ENCODE measurements around the gene ZNF598.
A peak's percentile ranks its signal among the peaks of the same experiment; 100 is the strongest.

The ZNF598 gene

GRCh38 chr16:1998360-1998835 is 11.2 kb downstream of the ZNF598 start:
- peaks cover 3% of the 10 kb centered on the region for H3K4me1 ChIP-seq (ENCODE audit: low read depth, poor library complexity, severe bottlenecking)
- no peak overlapping the region for H2AFZ ChIP-seq (ENCODE audit: low read depth)
- no peaks in the 10 kb centered on the region for H3K27me3 ChIP-seq (ENCODE audit: insufficient read depth, low read depth)
- no peak for TF ChIP-seq CTCF (conservative IDR thresholded peaks at IDR 0.05; ENCODE audit: low read depth, low read length)
- no peak overlapping the region for H3K4me3 ChIP-seq (IDR thresholded peaks at IDR 0.05; ENCODE audit: insufficient read depth, low read depth, low read length)
- no peak overlapping the region for H3K27ac ChIP-seq
- no peak overlapping the region for H3K4me2 ChIP-seq
- H3K9ac ChIP-seq = no peak overlapping the region
- 0 out of 2 replicates have a peak, but pooled peaks cover 3% of the 10 kb centered on the region for H3K79me2 ChIP-seq (ENCODE audit: insufficient read depth, low read depth)
- H3K36me3 ChIP-seq (ENCODE audit: insufficient read depth) = no peaks in the 10 kb centered on the region
- H4K20me1 ChIP-seq (ENCODE audit: insufficient read depth) = no peaks in the 10 kb centered on the region

GRCh38 chr16:1997494-1998359 is 11.9 kb downstream of the ZNF598 start:
- H3K79me2 ChIP-seq (ENCODE audit: insufficient read depth, low read depth) = no peaks in the 10 kb centered on the region
- no peak overlapping the region for H2AFZ ChIP-seq (ENCODE audit: low read depth)
- no peak overlapping the region for H3K4me3 ChIP-seq (IDR thresholded peaks at IDR 0.05; ENCODE audit: insufficient read depth, low read depth, low read length)
- no peak overlapping the region for H3K27ac ChIP-seq
- no peak for TF ChIP-seq CTCF (conservative IDR thresholded peaks at IDR 0.05; ENCODE audit: low read depth, low read length)
- H3K9ac ChIP-seq = no peak overlapping the region
- H3K4me1 ChIP-seq (ENCODE audit: low read depth, poor library complexity, severe bottlenecking) = peaks cover 5% of the 10 kb centered on the region
- no peaks in the 10 kb centered on the region for H4K20me1 ChIP-seq (ENCODE audit: insufficient read depth)
- no peak overlapping the region for H3K4me2 ChIP-seq
- no peaks in the 10 kb centered on the region for H3K27me3 ChIP-seq (ENCODE audit: insufficient read depth, low read depth)
- no peaks in the 10 kb centered on the region for H3K36me3 ChIP-seq (ENCODE audit: insufficient read depth)

- Histone ChIP-seq H2AFZ (ENCODE audit: low read depth) (no peak overlapping the region), H3K36me3 (ENCODE audit: insufficient read depth) (no peaks in the 10 kb centered on the region), H3K79me2 (ENCODE audit: insufficient read depth, low read depth) (no peaks in the 10 kb centered on the region), H3K4me1 (ENCODE audit: low read depth, poor library complexity, severe bottlenecking) (peaks cover 23% of the 10 kb centered on the region), H3K4me3 (IDR thresholded peaks at IDR 0.05; ENCODE audit: insufficient read depth, low read depth, low read length) (no peak overlapping the region), H3K9ac (no peak overlapping the region), H4K20me1 (ENCODE audit: insufficient read depth) (no peaks in the 10 kb centered on the region), H3K4me2 (no peak overlapping the region), H3K27me3 (ENCODE audit: insufficient read depth, low read depth) (peaks cover 5% of the 10 kb centered on the region), H3K27ac (no peak overlapping the region)
- no peak for TF ChIP-seq CTCF (conservative IDR thresholded peaks at IDR 0.05; ENCODE audit: low read depth, low read length)
Measured at GRCh38 chr16:1993731-1994131, 15.9 kb downstream of the ZNF598 start.

- Histone ChIP-seq H3K36me3 (ENCODE audit: insufficient read depth) (no peaks in the 10 kb centered on the region), H3K9ac (no peak overlapping the region), H3K79me2 (ENCODE audit: insufficient read depth, low read depth) (no peaks in the 10 kb centered on the region), H4K20me1 (ENCODE audit: insufficient read depth) (no peaks in the 10 kb centered on the region), H3K4me1 (ENCODE audit: low read depth, poor library complexity, severe bottlenecking) (peaks cover 23% of the 10 kb centered on the region), H3K27me3 (ENCODE audit: insufficient read depth, low read depth) (peaks cover 5% of the 10 kb centered on the region), H3K4me2 (no peak overlapping the region), H3K4me3 (IDR thresholded peaks at IDR 0.05; ENCODE audit: insufficient read depth, low read depth, low read length) (no peak overlapping the region), H2AFZ (ENCODE audit: low read depth) (peak overlapping the region; percentile 81; the same call in 1 of the 2 replicates), H3K27ac (no peak overlapping the region)
- TF ChIP-seq CTCF (conservative IDR thresholded peaks at IDR 0.05; ENCODE audit: low read depth, low read length) = no peak
Measured at GRCh38 chr16:1992704-1993317, 16.8 kb downstream of the ZNF598 start.
